Measurements from ENCODE around the gene CACNA2D3.

Gene CACNA2D3

DNA sequence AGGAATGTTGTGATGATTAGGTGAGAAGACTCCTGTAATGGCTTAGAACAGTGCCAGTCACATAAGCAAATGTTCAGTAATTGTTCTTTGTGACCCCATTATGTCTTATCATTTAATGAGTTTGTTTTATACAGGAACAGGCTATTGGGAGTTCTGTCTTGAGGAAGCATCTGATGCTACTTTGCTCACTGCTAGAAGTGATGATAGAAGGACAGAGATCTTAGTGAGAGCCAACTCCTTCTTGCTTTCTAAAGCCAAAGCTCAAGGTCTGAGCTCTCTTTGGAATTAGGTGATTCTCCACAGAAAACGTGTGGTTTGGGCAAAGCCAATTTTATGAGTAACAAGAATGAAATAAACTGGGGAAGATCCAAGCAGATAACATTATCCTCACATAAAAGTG is 590.7 kb downstream of the CACNA2D3 start:
- H3K27ac ChIP-seq (replicated peaks; ENCODE audit: low read length) = no peak overlapping the region
- H3K9me3 ChIP-seq (replicated peaks in 1 of 2; ENCODE audit: control insufficient read depth in 2 of 2, insufficient read depth in 1 of 2, low read depth in 1 of 2, low read length in 2 of 2) = peaks cover 0 to 4% of the 10 kb centered on the region in 2 donors
- H3K4me3 ChIP-seq (ENCODE audit: low read length in 2 of 2) = no peak overlapping the region
- H4K8ac ChIP-seq (ENCODE audit: low read depth, low read length) = no peak overlapping the region
- no peaks in the 10 kb centered on the region for H3K79me1 ChIP-seq (ENCODE audit: low read depth, low read length)
- no peak overlapping the region for H2AFZ ChIP-seq (ENCODE audit: low read length)
- no peak overlapping the region for H3K18ac ChIP-seq (ENCODE audit: low read length)
- no CpG with 5 or more reads among the region's 1 CpG for WGBS, 2 donors (ENCODE audit: extremely low coverage in 2 of 2, insufficient read length in 2 of 2, insufficient replicate concordance in 1 of 2)
- DNase-seq (ENCODE audit: low spot score) = no peak
- H3K27me3 ChIP-seq (ENCODE audit: control insufficient read depth in 3 of 3, insufficient read depth in 3 of 3, low read depth in 1 of 3, low read length in 3 of 3) = peaks cover 0 to 3% (median 0%) of the 10 kb centered on the region in 3 experiments
- H3K36me3 ChIP-seq (replicated peaks in 1 of 2; ENCODE audit: control insufficient read depth in 2 of 2, insufficient read depth in 2 of 2, low read length in 2 of 2) = no peaks in the 10 kb centered on the region
- H3K9ac ChIP-seq (ENCODE audit: low read depth, low read length, poor library complexity) = no peak overlapping the region
- H2BK5ac ChIP-seq (ENCODE audit: low read length) = no peak overlapping the region
- H2BK12ac ChIP-seq (ENCODE audit: low read length) = no peak overlapping the region
- no peak overlapping the region for H4K91ac ChIP-seq (ENCODE audit: low read depth, low read length, poor library complexity)
- H3K4ac ChIP-seq (ENCODE audit: low read length) = no peak overlapping the region
- H3K23ac ChIP-seq (ENCODE audit: low read depth, low read length, poor library complexity) = no peak overlapping the region
- no peak overlapping the region for H3K14ac ChIP-seq (ENCODE audit: low read length)
- no peak overlapping the region for H2BK15ac ChIP-seq (ENCODE audit: low read length)
- no peak overlapping the region for H2BK120ac ChIP-seq (ENCODE audit: low read depth, low read length)
- H3K4me1 ChIP-seq (ENCODE audit: control insufficient read depth in 2 of 2, insufficient read depth in 1 of 2, low read depth in 1 of 2, low read length in 2 of 2) = peaks cover 0 to 3% of the 10 kb centered on the region in 2 donors
- H3K4me2 ChIP-seq (ENCODE audit: insufficient read depth, low read length, poor library complexity, severe bottlenecking) = no peak overlapping the region
- no peak overlapping the region for H2AK5ac ChIP-seq (ENCODE audit: low read depth, low read length)

DNA sequence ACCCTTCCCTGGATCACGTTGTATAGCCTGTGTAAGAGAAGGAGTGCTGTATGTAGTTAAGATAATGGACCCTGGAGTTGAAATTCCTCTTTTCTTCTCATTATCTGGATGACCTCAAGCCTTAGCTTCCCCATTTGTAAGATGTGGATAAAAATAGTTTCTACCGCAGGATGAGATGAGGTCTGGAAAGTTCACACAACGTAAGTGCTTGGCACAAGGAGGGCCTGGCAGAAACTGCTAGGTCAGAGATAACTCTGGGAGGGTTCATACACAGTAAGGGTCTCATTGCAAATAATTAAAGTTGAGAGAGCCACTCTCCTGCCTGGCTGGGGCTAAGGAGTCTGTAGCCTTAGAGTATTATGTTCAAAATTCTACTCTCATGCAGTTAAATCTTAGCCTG is 591.1 kb downstream of the CACNA2D3 start:
- Histone ChIP-seq H3K23ac (ENCODE audit: low read depth, low read length, poor library complexity) (no peak overlapping the region), H2BK5ac (ENCODE audit: low read length) (no peak overlapping the region), H4K91ac (ENCODE audit: low read depth, low read length, poor library complexity) (no peak overlapping the region), H2BK120ac (ENCODE audit: low read depth, low read length) (no peak overlapping the region), H3K36me3 (replicated peaks in 1 of 2; ENCODE audit: control insufficient read depth in 2 of 2, insufficient read depth in 2 of 2, low read length in 2 of 2) (no peaks in the 10 kb centered on the region), H3K9me3 (replicated peaks in 1 of 2; ENCODE audit: control insufficient read depth in 2 of 2, insufficient read depth in 1 of 2, low read depth in 1 of 2, low read length in 2 of 2) (peaks cover 0 to 4% of the 10 kb centered on the region in 2 donors), H2AK5ac (ENCODE audit: low read depth, low read length) (no peak overlapping the region), H3K18ac (ENCODE audit: low read length) (no peak overlapping the region), H3K4me3 (ENCODE audit: low read length in 2 of 2) (no peak overlapping the region), H2BK15ac (ENCODE audit: low read length) (no peak overlapping the region), H3K14ac (ENCODE audit: low read length) (no peak overlapping the region), H2AFZ (ENCODE audit: low read length) (no peak overlapping the region), H2BK12ac (ENCODE audit: low read length) (no peak overlapping the region), H3K79me1 (ENCODE audit: low read depth, low read length) (no peaks in the 10 kb centered on the region), H3K9ac (ENCODE audit: low read depth, low read length, poor library complexity) (no peak overlapping the region), H3K4ac (ENCODE audit: low read length) (no peak overlapping the region), H4K8ac (ENCODE audit: low read depth, low read length) (no peak overlapping the region), H3K27ac (replicated peaks; ENCODE audit: low read length) (no peak overlapping the region), H3K27me3 (ENCODE audit: control insufficient read depth in 3 of 3, insufficient read depth in 3 of 3, low read depth in 1 of 3, low read length in 3 of 3) (peaks cover 0 to 3% (median 0%) of the 10 kb centered on the region in 3 experiments), H3K4me1 (ENCODE audit: control insufficient read depth in 2 of 2, insufficient read depth in 1 of 2, low read depth in 1 of 2, low read length in 2 of 2) (peaks cover 0 to 3% of the 10 kb centered on the region in 2 donors), H3K4me2 (ENCODE audit: insufficient read depth, low read length, poor library complexity, severe bottlenecking) (no peak overlapping the region)
- no peak for DNase-seq (ENCODE audit: low spot score)
- WGBS, 2 donors (ENCODE audit: extremely low coverage in 2 of 2, insufficient read length in 2 of 2, insufficient replicate concordance in 1 of 2) = no CpG with 5 or more reads among the region's 3 CpGs

DNA sequence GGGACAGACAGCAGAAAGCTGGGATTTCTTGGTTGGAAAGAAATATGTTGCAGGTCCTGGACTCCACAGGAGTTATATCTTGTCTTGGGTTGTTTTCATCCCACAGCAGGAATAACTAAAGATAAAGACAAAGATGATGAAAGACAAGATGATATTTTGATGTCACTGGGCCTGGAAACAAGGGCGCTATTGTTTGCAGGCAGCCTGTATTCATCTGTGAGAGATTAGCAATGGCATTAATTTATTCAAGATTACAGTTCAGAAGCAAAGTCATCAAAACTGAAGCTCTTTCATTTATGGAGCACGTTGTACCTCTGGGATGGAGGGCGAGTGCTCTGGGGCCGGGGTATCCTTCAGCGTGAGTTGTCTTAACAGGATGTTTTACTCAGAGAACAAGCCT is 591.7 kb downstream of the CACNA2D3 start:
- Histone ChIP-seq H2AK5ac (ENCODE audit: low read depth, low read length) (no peak overlapping the region), H3K27me3 (ENCODE audit: control insufficient read depth in 3 of 3, insufficient read depth in 3 of 3, low read depth in 1 of 3, low read length in 3 of 3) (peaks cover 0 to 3% (median 0%) of the 10 kb centered on the region in 3 experiments), H4K8ac (ENCODE audit: low read depth, low read length) (no peak overlapping the region), H2AFZ (ENCODE audit: low read length) (no peak overlapping the region), H2BK15ac (ENCODE audit: low read length) (no peak overlapping the region), H3K4me1 (ENCODE audit: control insufficient read depth in 2 of 2, insufficient read depth in 1 of 2, low read depth in 1 of 2, low read length in 2 of 2) (peaks cover 0 to 3% of the 10 kb centered on the region in 2 donors), H3K27ac (replicated peaks; ENCODE audit: low read length) (no peak overlapping the region), H3K36me3 (replicated peaks in 1 of 2; ENCODE audit: control insufficient read depth in 2 of 2, insufficient read depth in 2 of 2, low read length in 2 of 2) (no peaks in the 10 kb centered on the region), H3K79me1 (ENCODE audit: low read depth, low read length) (no peaks in the 10 kb centered on the region), H3K23ac (ENCODE audit: low read depth, low read length, poor library complexity) (no peak overlapping the region), H4K91ac (ENCODE audit: low read depth, low read length, poor library complexity) (no peak overlapping the region), H3K14ac (ENCODE audit: low read length) (no peak overlapping the region), H3K18ac (ENCODE audit: low read length) (no peak overlapping the region), H2BK120ac (ENCODE audit: low read depth, low read length) (no peak overlapping the region), H3K4ac (ENCODE audit: low read length) (no peak overlapping the region), H2BK5ac (ENCODE audit: low read length) (no peak overlapping the region), H3K4me3 (ENCODE audit: low read length in 2 of 2) (no peak overlapping the region), H3K9ac (ENCODE audit: low read depth, low read length, poor library complexity) (no peak overlapping the region), H3K4me2 (ENCODE audit: insufficient read depth, low read length, poor library complexity, severe bottlenecking) (no peak overlapping the region), H3K9me3 (replicated peaks in 1 of 2; ENCODE audit: control insufficient read depth in 2 of 2, insufficient read depth in 1 of 2, low read depth in 1 of 2, low read length in 2 of 2) (peaks cover 0 to 4% of the 10 kb centered on the region in 2 donors), H2BK12ac (ENCODE audit: low read length) (no peak overlapping the region)
- no CpG with 5 or more reads among the region's 5 CpGs for WGBS, 2 donors (ENCODE audit: extremely low coverage in 2 of 2, insufficient read length in 2 of 2, insufficient replicate concordance in 1 of 2)
- no peak for DNase-seq (ENCODE audit: low spot score)

DNA sequence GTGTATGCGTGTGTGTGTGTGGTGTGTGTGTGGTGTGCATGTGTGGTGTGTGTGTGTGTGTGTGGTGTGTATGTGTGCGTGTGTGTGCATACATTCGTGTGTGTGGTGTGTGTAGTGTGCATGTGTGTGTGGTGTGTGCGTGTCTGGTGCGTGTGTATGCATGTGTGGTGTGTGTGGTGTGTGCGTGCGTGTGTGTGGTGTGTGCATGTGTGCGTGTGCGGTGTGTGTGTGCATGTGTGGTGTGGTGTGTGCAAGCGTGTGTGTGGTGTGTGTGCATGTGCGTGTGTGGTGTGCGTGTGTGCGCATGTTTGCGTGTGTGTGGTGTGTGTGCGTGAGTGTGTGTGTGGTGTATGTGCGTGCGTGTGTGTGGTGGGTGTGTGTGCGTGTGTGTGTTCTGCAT is 595.2 kb downstream of the CACNA2D3 start:
- peaks cover 0 to 3% of the 10 kb centered on the region in 2 donors for H3K4me1 ChIP-seq (ENCODE audit: control insufficient read depth in 2 of 2, insufficient read depth in 1 of 2, low read depth in 1 of 2, low read length in 2 of 2)
- H2AFZ ChIP-seq (ENCODE audit: low read length) = no peak overlapping the region
- peaks cover 0 to 4% of the 10 kb centered on the region in 2 donors for H3K9me3 ChIP-seq (replicated peaks in 1 of 2; ENCODE audit: control insufficient read depth in 2 of 2, insufficient read depth in 1 of 2, low read depth in 1 of 2, low read length in 2 of 2)
- H2BK15ac ChIP-seq (ENCODE audit: low read length) = no peak overlapping the region
- H3K36me3 ChIP-seq (replicated peaks in 1 of 2; ENCODE audit: control insufficient read depth in 2 of 2, insufficient read depth in 2 of 2, low read length in 2 of 2) = no peaks in the 10 kb centered on the region
- H4K91ac ChIP-seq (ENCODE audit: low read depth, low read length, poor library complexity) = peak overlapping the region; percentile 89
- H3K18ac ChIP-seq (ENCODE audit: low read length) = peak overlapping the region; percentile 28
- H3K14ac ChIP-seq (ENCODE audit: low read length) = peak overlapping the region; percentile 84
- no peak overlapping the region for H2AK5ac ChIP-seq (ENCODE audit: low read depth, low read length)
- H3K4me3 ChIP-seq (ENCODE audit: low read length in 2 of 2) = peak overlapping the region in 1 of 2 donors; percentile 70
- no peaks in the 10 kb centered on the region for H3K79me1 ChIP-seq (ENCODE audit: low read depth, low read length)
- no peak overlapping the region for H2BK120ac ChIP-seq (ENCODE audit: low read depth, low read length)
- H3K27me3 ChIP-seq (ENCODE audit: control insufficient read depth in 3 of 3, insufficient read depth in 3 of 3, low read depth in 1 of 3, low read length in 3 of 3) = peaks cover 0 to 3% (median 0%) of the 10 kb centered on the region in 3 experiments
- H3K9ac ChIP-seq (ENCODE audit: low read depth, low read length, poor library complexity) = peak overlapping the region; percentile 77
- 100% methylated on average over 6 of the region's 18 CpGs; no CpG with 5 or more reads in 1 of the 2 donors for WGBS, 2 donors (ENCODE audit: extremely low coverage in 2 of 2, insufficient read length in 2 of 2, insufficient replicate concordance in 1 of 2)
- H3K23ac ChIP-seq (ENCODE audit: low read depth, low read length, poor library complexity) = peak overlapping the region; percentile 99
- no peak overlapping the region for H3K27ac ChIP-seq (replicated peaks; ENCODE audit: low read length)
- peak overlapping the region; percentile 95 for H3K4ac ChIP-seq (ENCODE audit: low read length)
- no peak overlapping the region for H4K8ac ChIP-seq (ENCODE audit: low read depth, low read length)
- peak overlapping the region; percentile 88 for H2BK12ac ChIP-seq (ENCODE audit: low read length)
- H3K4me2 ChIP-seq (ENCODE audit: insufficient read depth, low read length, poor library complexity, severe bottlenecking) = no peak overlapping the region
- DNase-seq (ENCODE audit: low spot score) = no peak
- H2BK5ac ChIP-seq (ENCODE audit: low read length) = no peak overlapping the region

Measured in neuronal stem cell (in vitro differentiated cells).